MM.1S (cell line): ENCODE results near the gene ABCF3.

Experiments used
- DNase-seq: peaks from one replicate; pipeline ENCODE4 v3.0.0-alpha.2; 2015
- H2AFZ ChIP-seq: fragments of 300-600 bp; sonication (generic); 2 replicates; pipeline ENCODE4 v1.6.0; 2016; ENCODE audit warnings: antibody characterized with exemption, low read length
- H3F3A ChIP-seq: fragments of 300-600 bp; sonication (generic); 2 replicates; pipeline ENCODE4 v1.6.1; 2016; ENCODE audit warnings: mild to moderate bottlenecking, antibody characterized with exemption, low read length, moderate library complexity, mixed read lengths; ENCODE audit not compliant: insufficient read depth
- H3K27ac ChIP-seq: fragments of 300-600 bp; sonication (generic); 2 replicates; pipeline ENCODE4 v1.5.1; 2016; ENCODE audit warnings: mild to moderate bottlenecking, low read length
- H3K27me3 ChIP-seq: fragments of 300-600 bp; sonication (generic); replicated peaks from 2 replicates; pipeline ENCODE4 v1.6.0; 2016; ENCODE audit warnings: low read length; ENCODE audit not compliant: insufficient read depth
- H3K36me3 ChIP-seq: fragments of 300-600 bp; sonication (generic); replicated peaks from 2 replicates; pipeline ENCODE4 v1.6.1; 2016; ENCODE audit warnings: mild to moderate bottlenecking, low read length, mixed read lengths; ENCODE audit not compliant: insufficient read depth
- H3K4me1 ChIP-seq: fragments of 300-600 bp; sonication (generic); 2 replicates; pipeline ENCODE4 v1.6.1; 2016; ENCODE audit warnings: low read length, mixed read lengths
- H3K4me2 ChIP-seq: fragments of 300-600 bp; sonication (generic); 2 replicates; pipeline ENCODE4 v1.6.0; 2016; ENCODE audit warnings: low read depth, low read length
- H3K4me3 ChIP-seq: fragments of 300-600 bp; sonication (generic); 2 replicates; pipeline ENCODE4 v1.5.1; 2016; ENCODE audit warnings: low read length, mixed read lengths
- H3K79me2 ChIP-seq: fragments of 300-600 bp; sonication (generic); 2 replicates; pipeline ENCODE4 v1.6.1; 2016; ENCODE audit warnings: mixed run types, low read length, mixed read lengths
- H3K9ac ChIP-seq: fragments of 300-600 bp; sonication (generic); 2 replicates; pipeline ENCODE4 v1.6.1; 2016; ENCODE audit warnings: low read length, mixed read lengths
- H3K9me2 ChIP-seq: fragments of 300-600 bp; sonication (generic); replicated peaks from 2 replicates; pipeline ENCODE4 v1.6.1; 2016; ENCODE audit warnings: mild to moderate bottlenecking, low read length, mixed read lengths; ENCODE audit not compliant: insufficient read depth
- H3K9me3 ChIP-seq: fragments of 300-600 bp; sonication (generic); replicated peaks from 2 replicates; pipeline ENCODE4 v1.6.1; 2016; ENCODE audit warnings: mild to moderate bottlenecking, low read length, mixed read lengths; ENCODE audit not compliant: insufficient read depth
- H4K20me1 ChIP-seq: fragments of 300-600 bp; sonication (generic); 2 replicates; pipeline ENCODE4 v1.6.1; 2016; ENCODE audit warnings: mild to moderate bottlenecking, low read length, moderate library complexity, mixed read lengths; ENCODE audit not compliant: insufficient read depth
- CTCF ChIP-seq: fragments of 300-600 bp; sonication (generic); IDR thresholded peaks from 2 replicates; pipeline ENCODE4 v1.5.1; 2016; ENCODE audit warnings: antibody characterized with exemption, low read length, mixed read lengths
- EZH2 ChIP-seq: fragments of 300-600 bp; sonication (generic); optimal IDR thresholded peaks from 2 replicates; pipeline ENCODE3; 2017; ENCODE audit warnings: low read depth, mild to moderate bottlenecking, antibody characterized with exemption, low read length, mixed read lengths
- EZH2phosphoT487 ChIP-seq: fragments of 300-600 bp; sonication (generic); IDR thresholded peaks from 2 replicates; pipeline ENCODE4 v1.6.1; 2018; ENCODE audit warnings: antibody characterized with exemption, low read length

Gene ABCF3

GRCh38 chr3:184188080-184188479 is 2.1 kb downstream of the ABCF3 start:
- no peak overlapping the region for H2AFZ ChIP-seq
- peaks cover 10% of the 10 kb centered on the region for H3K4me1 ChIP-seq
- no peaks in the 10 kb centered on the region for H3K9me3 ChIP-seq
- no peaks in the 10 kb centered on the region for H4K20me1 ChIP-seq
- no peak for DNase-seq
- H3K27ac ChIP-seq, result no peak overlapping the region
- H3F3A ChIP-seq, result no peaks in the 10 kb centered on the region
- no peaks in the 10 kb centered on the region for H3K27me3 ChIP-seq
- H3K4me3 ChIP-seq, result no peak overlapping the region
- H3K9me2 ChIP-seq, result no peaks in the 10 kb centered on the region
- H3K36me3 ChIP-seq, result peaks cover 26% of the 10 kb centered on the region
- no peak overlapping the region for H3K4me2 ChIP-seq
- H3K9ac ChIP-seq, result no peak overlapping the region
- peaks cover 47% of the 10 kb centered on the region for H3K79me2 ChIP-seq
- TF ChIP-seq CTCF (no peak), EZH2 (no peak), EZH2phosphoT487 (no peak)

GRCh38 chr3:184189421-184189820 is 3.4 kb downstream of the ABCF3 start:
- Histone ChIP-seq H3F3A (no peaks in the 10 kb centered on the region), H3K9me2 (no peaks in the 10 kb centered on the region), H3K9me3 (no peaks in the 10 kb centered on the region), H3K79me2 (peaks cover 47% of the 10 kb centered on the region), H3K27ac (no peak overlapping the region), H2AFZ (no peak overlapping the region), H3K36me3 (peaks cover 32% of the 10 kb centered on the region), H4K20me1 (no peaks in the 10 kb centered on the region), H3K4me3 (no peak overlapping the region), H3K9ac (no peak overlapping the region), H3K4me1 (peaks cover 10% of the 10 kb centered on the region), H3K4me2 (no peak overlapping the region), H3K27me3 (no peaks in the 10 kb centered on the region)
- DNase-seq, result no peak
- TF ChIP-seq CTCF, result no peak
- no peak for TF ChIP-seq EZH2phosphoT487
- TF ChIP-seq EZH2, result no peak

- H3K27ac ChIP-seq, result no peak overlapping the region
- no peaks in the 10 kb centered on the region for H3F3A ChIP-seq
- H3K27me3 ChIP-seq, result no peaks in the 10 kb centered on the region
- H3K9me2 ChIP-seq, result no peaks in the 10 kb centered on the region
- H3K36me3 ChIP-seq, result peaks cover 32% of the 10 kb centered on the region
- H3K9me3 ChIP-seq, result no peaks in the 10 kb centered on the region
- H3K4me2 ChIP-seq, result no peak overlapping the region
- H3K4me3 ChIP-seq, result no peak overlapping the region
- no peaks in the 10 kb centered on the region for H3K4me1 ChIP-seq
- DNase-seq, result no peak
- TF ChIP-seq EZH2 (no peak), EZH2phosphoT487 (no peak), CTCF (no peak)
- H4K20me1 ChIP-seq, result no peaks in the 10 kb centered on the region
- no peak overlapping the region for H3K9ac ChIP-seq
- H2AFZ ChIP-seq, result no peak overlapping the region
- peaks cover 27% of the 10 kb centered on the region for H3K79me2 ChIP-seq
Observed at GRCh38 chr3:184192889-184193288, 6.9 kb downstream of the ABCF3 start.
